Cerebellar nuclear complex (tissue), 1 donor: ENCODE measurements around the gene TXNDC11.
A peak's percentile ranks its signal among the peaks of the same experiment; 100 is the strongest.

Source experiments
- DNase-seq, 2 experiments: peaks; one replicate each; lab custom pipeline; 2025; lab: John Stamatoyannopoulos, UW

TXNDC11 gene

DNA sequence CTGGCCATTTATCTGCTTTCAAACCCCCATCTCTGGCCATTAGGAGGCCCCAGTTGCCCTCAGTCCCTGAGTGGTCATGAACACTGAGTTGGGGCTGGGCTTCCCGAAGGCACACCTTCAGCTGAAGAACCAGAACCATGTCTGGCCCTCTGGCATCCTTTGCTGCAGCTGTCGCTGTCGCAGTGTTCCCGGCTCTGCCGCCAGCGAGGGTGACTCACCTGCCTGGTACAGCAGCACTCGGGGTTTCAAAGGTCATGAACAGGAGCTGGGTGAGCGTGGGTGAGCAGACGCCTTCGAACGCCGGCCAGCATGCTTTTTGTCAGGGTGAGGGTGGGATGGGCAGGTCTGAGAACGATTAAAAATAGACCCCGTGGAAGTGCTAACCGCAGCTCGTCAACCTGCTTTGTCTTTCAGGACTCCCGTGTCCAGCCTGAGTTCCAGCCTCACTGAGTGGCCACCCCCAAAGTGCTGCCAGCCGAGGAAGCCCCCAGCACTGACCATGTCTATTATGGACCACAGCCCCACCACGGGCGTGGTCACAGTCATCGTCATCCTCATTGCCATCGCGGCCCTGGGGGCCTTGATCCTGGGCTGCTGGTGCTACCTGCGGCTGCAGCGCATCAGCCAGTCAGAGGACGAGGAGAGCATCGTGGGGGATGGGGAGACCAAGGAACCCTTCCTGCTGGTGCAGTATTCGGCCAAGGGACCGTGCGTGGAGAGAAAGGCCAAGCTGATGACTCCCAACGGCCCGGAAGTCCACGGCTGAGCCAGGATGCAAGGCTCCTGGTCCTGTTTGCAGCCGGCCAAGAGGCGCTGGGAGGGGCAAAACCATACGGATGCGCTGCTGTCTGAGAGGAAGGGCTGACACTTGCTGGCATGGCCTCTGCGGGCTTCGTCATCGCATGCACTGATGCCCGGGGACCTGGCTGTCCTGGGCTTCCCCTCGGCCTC, 66.8 kb downstream of the TXNDC11 start:
- peak in 1 of 2 experiments; percentile 60 for DNase-seq

DNA sequence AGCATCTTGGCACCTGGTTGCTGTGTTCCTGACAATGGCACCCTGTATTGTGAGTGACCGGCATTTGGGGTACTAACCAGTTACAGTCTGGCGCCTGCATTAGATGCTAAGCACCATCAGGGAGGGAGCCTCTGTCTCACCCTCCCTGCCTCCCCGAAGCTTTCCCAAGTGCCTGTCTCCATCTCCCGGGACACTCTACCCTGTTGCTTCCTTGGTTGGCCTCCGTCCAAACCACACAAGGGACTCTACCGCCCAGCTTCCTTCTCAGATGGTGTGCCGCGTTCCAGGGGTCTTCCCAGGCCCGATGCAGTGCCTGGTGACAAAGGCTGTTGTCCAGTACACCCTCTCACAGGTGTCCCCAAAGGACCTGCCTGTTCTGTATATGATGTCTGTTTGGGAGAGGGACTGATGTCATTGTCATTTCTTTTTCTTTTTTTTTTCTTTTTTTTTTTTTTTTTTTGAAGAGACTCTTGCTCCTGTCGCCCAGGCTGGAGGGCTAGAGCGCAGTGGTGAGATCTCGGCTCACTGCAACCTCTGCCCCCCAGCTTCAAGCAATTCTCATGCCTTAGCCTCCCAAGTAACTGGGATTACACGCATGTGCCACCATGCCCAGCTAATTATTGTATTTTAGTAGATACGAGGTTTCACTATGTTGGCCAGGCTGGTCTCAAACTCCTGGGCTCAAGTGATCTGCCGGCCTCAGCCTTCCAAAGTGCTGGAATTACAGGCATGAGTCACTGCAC, 67.7 kb downstream of the TXNDC11 start:
- no peak for DNase-seq

DNA sequence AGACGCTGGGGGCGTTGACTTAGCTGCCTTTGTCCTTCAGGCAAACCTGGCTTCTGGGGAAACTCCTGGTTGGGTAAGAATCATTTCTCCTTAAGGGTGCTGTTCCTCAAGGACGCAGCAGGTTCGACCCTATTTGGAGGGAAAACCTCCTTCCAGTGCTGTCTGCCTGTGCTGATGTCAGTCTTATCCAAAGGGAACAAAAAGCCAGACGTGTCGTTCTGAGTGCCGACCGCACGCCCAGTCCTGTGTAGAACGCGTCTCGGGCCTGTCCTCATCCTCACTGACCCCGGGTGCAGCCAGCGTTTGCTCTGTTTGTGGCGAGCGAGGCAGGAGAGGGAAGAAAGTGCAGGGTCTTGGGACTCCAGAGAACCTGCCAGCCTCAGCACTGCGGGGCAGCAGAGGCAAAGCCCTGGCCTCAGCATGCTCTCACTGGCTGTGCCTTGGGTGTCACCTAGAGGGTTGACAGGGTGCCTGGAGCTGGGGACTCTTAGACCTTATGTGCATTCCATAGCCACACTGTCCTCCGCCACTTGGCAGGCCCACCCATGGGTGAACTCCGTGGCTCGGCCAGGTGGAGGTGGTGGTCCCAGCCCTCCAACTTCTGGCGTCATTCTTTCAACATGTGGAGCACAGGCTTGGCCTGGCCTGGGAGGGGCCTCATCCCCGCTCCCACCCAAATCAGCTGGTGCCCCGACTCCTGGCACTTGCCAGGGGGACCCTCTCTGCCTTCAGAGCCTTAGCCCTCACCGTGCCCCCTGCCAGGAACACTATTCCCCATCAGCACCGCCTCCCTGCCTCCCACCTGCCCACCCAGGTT, 68.4 kb downstream of the TXNDC11 start:
- DNase-seq: no peak

DNA sequence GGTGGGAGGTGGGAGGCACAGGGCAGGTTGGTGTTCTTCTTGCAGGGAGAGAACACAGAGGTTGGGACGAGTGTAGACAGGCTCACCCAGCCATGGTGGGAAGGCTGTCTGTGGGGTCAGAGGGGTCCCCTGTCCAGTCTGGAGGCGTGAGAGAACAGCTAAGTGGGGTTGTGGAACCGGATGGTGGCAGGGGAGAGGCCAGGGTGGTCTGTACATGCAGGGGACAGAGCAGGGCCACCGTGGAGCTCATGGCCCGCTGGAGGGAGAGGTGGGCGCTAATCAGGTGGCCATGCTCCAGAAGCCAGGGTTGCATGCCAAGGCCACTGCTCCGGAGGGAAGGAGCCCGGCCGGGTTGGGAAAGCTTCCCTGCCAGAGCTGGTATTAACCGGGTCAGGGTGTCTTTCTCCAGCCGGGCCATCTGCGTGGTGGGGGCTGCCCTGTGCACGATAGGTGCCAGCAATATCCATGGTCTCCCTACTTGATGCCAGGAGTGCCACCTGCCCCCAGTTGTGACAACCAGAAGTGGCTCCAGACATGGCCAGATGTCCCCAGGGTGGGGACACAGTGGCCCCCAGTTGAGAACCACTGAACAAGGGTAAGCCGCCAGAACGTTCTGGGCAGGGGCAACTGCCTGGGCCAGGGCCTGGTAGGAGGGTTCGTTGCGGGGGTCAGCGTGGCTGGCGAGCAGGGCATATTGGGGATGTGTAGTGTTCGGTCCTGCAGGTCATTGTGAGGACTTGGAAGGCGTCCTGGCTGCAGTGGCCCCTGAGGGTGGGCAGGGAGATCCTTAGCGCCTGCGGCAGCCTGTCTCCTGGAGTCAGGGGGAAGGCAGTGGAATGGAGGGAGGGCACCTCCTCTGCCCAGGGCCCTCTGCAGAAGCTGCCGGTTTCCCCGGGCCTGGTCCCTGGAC, 69.3 kb downstream of the TXNDC11 start:
- no peak for DNase-seq

DNA sequence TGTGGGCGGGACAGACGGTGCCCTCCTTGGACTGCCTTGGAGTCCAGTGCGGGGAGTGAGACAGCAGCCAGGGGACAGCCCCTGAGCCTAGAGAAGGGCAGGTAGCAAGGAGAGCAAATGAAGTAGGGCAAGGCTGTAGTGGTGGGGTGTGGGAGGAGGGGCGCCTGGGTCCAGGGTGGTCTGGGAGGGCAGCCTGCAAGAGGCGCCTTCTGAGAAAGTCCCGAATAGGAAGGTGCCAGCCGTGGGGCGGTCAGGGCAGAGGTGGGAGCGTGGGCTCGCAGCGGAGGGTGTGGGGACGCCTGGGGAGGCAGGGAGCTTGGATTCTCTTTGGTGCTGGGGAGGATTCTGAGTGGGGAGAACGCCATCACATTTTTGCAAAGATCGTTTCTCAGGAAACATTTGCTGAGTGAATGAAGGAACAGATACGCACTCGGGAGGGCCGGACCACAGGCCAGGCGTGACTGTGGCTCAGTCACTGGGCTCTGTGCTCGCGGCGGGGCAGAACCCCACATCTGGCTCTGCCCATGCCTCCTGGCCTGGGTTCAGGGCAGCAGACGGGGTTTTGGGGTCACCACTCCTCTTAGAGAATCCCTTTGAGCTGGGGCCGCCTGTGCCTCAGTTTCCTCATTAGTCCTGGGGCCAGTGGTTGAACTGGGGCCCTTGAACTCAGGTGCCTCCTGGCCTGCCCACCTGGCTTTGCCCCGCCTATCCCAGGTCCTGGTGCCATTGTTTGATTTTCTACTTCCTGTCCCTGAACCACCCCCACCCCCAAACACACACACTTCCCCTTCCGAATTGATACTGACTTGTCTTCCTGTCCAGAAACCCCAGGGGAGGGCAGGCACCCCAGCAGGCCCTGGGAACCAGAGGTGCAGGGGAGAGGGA, 70.2 kb downstream of the TXNDC11 start:
- DNase-seq: no peak

DNA sequence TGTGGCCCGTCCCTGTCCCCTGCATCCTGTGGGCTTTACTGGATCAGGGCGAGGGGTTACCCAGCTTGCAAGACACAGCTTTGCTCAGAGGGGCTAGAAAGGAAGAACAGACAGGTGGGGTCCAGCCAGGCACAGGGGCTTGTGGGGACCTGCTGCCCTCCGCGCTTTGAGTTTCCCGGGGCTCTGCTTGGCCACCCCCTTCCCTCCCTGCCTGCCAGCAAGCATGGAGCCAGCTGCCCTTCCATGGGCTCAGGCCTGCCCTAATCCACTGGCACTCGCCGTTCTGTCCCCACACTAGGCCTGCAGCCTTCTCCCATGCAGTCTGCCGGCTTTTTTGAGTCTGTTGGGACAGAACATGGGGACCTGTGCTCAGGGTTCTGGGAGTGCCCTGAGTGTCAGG, 71.0 kb downstream of the TXNDC11 start:
- no peak for DNase-seq

DNA sequence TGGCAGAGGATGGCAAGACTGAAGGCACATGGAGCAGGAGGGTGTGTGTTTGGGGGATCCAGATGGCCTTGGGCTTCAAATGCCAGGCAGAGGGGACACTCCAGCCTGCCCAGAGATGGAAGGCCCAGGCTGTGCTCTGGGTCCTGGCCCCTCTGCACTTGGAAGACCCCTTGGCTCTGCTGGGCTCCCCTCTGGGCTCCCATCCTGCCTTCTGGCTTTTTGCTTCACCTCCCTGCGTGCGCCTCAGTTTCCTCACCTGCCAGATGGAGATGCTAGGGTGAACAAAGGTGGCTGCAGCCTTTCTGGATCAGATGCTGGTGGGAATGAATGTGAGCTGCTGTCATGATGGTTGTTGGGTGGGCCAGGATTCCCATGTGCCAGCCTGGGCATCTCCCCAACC, 71.4 kb downstream of the TXNDC11 start:
- no peak for DNase-seq

DNA sequence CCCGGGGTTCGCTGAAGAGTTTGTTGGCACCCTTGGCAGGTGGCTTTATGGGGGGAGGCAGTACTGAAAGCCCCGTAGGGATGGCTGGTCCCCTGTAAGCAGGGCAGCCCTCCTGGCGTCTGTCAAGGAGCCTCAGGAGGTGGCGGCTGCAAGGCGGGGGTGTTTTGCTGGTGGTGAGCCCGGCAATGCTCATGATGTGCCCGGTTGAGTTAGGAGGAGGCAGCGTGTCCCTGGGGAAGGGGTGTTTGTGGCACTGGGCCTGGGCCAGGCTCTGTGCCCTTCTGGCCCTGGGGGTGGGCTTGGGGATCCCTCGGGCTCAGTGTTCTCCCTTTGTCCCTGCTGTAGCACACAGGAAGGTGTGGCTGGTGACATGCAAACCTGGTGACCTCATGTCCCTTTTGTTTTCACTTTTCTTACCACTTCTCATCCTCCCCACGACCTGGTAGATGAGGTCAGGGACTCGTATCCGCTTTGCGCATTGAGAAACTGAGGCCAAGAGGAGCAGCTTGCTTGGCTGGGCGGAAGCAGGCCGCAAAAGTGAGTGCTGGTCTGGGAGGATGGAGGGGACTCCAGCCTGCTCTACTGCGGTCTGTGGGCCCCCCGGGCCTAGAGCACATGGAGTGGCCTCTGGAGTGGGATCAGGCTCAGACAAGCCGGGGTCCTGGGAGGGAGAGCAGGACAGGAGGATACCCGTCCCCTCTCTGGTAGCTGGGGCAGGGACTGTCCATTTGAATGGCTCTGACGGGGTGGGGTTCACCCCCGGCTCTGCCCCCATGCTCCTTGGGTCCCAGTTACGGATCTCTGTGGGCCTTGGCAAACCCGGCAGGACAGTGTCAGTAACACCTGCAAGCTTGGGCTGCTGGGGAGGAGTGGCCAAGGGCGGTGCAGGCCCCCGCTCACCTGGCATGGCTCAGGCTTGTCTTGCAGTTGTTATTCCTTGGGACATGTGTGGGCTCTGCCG, 72.2 kb downstream of the TXNDC11 start:
- DNase-seq: no peak

DNA sequence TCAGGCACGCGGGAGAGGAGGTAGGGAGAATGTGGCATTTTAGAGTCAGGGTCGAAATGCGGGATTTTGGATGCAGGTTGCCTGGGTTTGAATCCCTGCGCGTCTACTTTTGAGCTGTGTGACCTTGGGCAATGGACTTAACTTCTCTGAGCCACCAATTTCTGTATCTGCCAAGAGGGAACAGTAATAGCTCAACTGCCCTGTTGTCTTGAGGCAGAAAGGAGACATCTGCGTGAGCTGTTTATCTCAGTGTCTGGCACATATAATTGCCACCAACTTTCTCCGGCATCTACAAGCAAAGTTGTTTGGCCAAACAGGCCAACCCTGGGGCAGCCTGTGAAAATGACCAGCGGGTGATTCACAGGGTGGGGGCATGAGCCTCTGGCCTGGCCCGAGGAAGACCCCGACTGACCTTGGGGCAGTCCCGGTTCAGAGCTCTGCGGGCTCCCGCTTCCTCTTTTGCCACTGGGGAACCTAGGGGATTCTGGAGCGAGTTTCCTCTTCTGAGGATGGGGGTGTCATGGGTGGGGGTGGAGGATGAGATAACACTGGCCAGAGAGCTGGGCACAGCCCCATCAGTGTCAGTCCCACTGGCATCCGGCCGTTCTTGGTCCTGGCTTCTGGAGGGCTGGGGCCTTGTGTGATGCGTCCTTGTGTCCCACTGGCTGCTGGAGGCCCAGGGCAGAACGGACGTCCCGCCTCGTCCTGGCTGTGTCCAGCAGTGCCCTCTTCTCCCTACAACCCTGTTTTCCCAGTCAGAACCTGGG, 73.1 kb downstream of the TXNDC11 start:
- DNase-seq: no peak

DNA sequence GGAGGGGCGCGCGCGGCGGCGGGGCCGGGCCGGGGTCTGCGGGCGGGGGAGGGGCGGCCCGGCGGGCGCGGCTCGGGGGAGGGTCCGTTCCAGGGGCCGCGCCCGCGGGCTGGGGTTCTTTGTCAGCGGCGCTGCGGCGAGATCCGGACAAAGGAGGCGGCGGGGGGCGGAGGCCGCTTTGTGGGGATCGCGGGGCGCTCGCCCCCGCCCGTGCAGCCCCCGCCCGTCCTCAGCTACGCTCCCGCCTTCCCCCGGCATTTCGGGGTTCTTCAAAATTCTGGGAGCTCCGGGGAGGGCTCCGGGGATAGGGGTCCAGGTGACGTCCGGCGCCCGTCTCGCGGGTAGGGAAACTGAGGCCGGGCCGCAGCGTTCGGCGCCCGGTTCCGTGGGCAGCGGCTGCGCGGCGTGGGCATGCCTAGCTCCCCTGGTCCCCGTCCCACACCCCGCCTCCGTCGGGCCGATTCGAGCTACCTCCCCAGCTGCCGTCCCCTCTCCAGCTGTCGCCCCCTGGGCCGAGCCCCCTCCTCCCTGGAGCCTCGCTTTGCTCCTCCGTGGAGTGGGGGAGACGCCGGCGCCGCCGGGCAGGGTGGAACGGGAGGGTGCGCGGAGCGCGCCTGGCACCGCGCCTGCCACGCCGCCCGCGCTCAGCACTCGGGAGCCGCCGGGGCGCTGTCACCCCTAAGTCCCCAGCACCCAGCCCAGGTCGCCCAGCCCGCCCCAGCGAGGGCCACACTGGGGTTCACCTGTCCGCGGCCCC, 73.9 kb downstream of the TXNDC11 start:
- DNase-seq: no peak

DNA sequence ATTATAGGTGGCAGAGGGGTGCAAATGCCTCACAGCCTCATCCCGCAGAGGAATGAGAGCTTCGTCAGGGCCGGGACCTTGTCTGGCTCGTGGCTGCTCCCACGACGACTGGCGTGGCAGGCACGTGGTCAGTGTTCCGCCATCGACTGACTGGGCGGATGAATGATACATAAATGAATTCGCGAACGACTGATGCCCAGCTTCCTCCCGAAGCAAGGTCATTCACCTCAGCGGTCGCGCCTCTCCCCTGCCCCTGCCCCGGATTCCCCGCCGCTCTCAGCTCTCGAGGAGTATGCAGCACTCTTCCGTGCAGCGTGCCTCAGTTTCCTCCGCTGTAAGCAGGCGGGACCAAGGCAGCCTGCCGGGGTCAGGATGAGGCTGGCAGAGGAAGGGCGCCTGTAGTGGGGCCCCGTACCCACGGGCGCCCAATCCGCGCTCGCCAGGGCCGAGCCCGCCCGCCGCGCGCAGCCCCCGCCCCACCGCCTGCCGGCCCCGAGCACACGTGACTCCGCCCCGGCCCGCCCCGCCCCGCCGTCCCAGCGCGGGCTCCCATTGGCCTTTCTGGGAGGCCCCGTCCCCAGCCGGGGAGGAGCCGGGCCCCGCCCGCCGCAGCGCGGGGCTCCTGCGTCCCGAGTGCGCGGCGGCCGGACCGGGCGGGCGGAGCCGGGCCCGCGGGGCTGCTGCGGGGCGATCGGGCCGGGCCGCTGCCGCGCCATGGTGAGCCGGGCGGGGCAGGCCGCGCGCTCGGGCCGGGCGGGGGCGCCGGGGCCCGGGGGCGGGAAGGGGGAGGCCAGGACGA, 74.6 kb downstream of the TXNDC11 start, which contains the start of gene SNN:
Gene SNN (plus strand): TSS at position 632 of the 799 bp plus-strand sequence. CDS start 7,605 bp downstream, outside the sequence.
- DNase-seq: no peak

DNA sequence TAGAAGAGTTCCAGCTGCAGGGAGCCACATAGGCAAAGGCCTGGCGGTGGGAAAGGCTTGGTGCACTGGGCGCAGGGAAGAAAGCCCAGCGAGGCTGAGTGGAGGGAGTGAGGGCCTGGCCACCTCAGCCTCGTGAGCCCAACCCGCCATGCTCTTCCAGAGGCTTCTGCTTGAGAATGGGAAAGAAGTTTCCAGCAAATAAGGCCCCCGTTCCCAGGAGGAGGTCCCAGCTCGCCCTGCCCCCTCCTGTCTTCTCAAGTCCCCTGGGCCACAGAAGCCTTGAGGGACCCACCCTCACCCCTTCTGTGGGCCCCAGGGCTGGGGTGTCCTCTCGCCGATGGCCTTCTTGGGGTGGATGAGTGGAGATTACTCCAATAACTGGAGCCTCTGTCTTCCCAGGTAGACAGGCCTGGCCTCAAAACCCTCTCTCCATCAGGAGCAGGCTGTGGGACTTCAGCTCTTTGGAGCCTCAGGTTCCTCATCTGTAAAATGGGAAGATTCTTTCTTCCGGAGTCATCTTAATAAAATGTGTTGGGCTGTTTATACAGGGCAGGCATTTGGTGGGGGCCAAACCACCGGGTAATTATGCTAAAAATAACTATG, 75.3 kb downstream of the TXNDC11 start:
- DNase-seq: no peak

DNA sequence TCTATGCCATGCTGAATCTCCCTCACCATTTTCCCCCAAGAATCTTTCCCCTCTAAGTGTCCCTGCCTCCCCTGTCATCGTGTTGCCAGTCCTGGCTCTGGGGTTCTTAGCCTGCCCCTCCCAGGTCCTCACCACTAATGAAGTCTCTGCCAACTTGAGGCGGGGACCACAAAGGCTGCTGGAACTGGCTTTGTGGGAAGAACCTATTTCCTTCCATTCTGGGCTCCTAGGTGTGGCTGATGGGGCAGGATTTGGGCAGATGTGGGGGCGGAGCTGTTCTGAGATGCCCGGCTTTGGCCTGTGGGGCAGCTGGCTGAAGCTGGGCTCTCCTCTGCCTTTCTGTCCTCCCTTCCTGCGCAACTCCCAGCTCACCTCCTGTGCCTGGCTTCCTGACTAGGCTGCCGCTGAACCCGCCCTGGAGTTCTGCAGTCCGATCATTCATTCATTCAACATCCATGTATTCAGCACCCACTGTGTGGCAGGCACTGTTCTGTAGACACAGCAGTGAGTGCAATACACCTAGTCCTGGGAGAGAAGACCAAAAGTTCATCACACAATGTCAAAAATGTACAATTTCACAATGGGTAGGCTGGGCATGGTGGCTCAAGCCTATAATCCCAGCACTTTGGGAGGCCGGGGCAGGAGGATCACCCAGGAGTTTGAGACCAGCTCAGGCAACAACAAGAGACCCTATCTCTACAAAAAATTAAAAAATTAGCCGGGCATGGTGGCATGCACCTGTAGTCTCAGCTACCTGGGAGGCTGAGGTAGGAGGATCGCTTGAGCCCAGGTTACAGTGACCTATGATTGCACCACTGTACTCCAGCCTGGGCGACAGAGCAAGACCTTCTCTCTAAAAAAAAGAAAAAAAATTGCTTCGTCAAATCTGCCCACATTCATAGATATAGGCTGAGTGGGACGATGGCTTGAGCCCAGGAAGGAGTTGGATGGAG, 76.3 kb downstream of the TXNDC11 start:
- DNase-seq: no peak

DNA sequence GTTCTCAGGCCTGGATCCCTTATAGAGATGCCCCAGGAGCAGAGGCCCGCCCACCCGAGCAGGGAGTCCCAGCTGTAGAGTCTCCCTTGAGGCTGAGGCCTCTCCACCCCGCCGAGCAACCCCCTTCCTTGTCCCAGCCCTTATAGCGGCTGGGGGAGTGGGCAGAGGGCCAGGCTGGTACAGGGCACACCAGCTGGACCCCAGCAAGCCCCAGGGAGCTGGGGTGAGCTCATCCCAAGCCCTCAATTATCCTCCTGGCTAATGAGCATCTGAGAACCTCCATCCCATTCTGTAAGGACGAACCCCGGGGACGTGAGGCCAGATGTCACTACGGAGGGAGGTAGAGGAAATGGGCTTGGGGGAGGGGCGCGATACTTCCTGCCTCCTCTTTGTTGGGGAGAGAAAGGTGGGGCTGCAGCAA, 77.6 kb downstream of the TXNDC11 start:
- no peak for DNase-seq

DNA sequence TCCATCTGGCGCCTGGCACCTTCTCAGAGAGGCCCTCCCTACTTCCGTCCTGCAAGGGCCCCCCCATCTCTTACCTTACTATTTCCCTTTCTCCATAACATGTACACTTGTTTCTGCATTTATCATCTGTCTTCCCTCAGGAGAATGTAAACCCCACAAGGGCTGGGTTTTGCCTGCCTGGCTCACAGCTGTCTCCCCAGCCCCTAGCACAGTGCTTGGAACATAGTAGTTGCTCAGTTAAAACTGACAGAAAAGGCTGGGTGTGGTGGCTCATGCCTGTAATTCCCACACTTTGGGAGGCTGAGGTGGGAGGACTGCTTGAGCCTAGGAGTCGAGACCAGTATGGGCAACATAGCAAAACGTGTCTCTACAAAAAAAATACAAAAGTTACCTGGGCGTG, 80.1 kb downstream of the TXNDC11 start:
- no peak for DNase-seq
